Central memory CD8-positive, alpha-beta T cell (primary cell): Measurements from ENCODE around the gene ITPR2.
"Not testable (repeated sequence)": the region's sequence is repeated elsewhere in the genome, so short reads cannot be mapped to it uniquely, and the experiment has no call there.

ENCODE experiments used
- ATAC-seq: fragments of 150-1000 bp; cut with Tn5 transposase; replicated peaks from 2 replicates; pipeline ENCODE4 v1.10.0; 2022; ENCODE audit warnings: mild to moderate bottlenecking, moderate FRiP score, moderate number of reproducible peaks; ENCODE audit not compliant: poor library complexity, severe bottlenecking; ENCODE audit errors: extremely low read depth
- DNase-seq, 2 donors: peaks; one replicate each; pipeline ENCODE4 v3.0.0; 2021; ENCODE audit warnings: low spot score in 2 of 2
- H3K27ac Mint-ChIP-seq: one replicate; pipeline ENCODE4 v1.8.0; 2022; ENCODE audit warnings: low read depth, mild to moderate bottlenecking, moderate library complexity, mixed read lengths
- H3K27me3 Mint-ChIP-seq: one replicate; pipeline ENCODE4 v1.8.0; 2022; ENCODE audit warnings: mixed read lengths
- H3K36me3 Mint-ChIP-seq: one replicate; pipeline ENCODE4 v1.8.0; 2022; ENCODE audit warnings: mild to moderate bottlenecking, moderate library complexity, mixed read lengths; ENCODE audit not compliant: insufficient read depth
- H3K4me1 Mint-ChIP-seq: one replicate; pipeline ENCODE4 v1.8.0; 2022; ENCODE audit warnings: mixed read lengths
- H3K4me3 Mint-ChIP-seq: one replicate; pipeline ENCODE4 v1.8.0; 2022; ENCODE audit warnings: mild to moderate bottlenecking, moderate library complexity, mixed read lengths
- H3K9me3 Mint-ChIP-seq: one replicate; pipeline ENCODE4 v1.8.0; 2022; ENCODE audit warnings: mixed read lengths

Gene ITPR2

GRCh38 chr12:26736563-26737486 lies 96.2 kb downstream of the ITPR2 start:
- H3K27ac Mint-ChIP-seq, result no peak overlapping the region
- peaks cover 2% of the 10 kb centered on the region for H3K36me3 Mint-ChIP-seq
- no peaks in the 10 kb centered on the region for H3K27me3 Mint-ChIP-seq
- DNase-seq (no peak), ATAC-seq (no peak)
- H3K9me3 Mint-ChIP-seq, result peaks cover 11% of the 10 kb centered on the region
- H3K4me1 Mint-ChIP-seq, result peaks cover 43% of the 10 kb centered on the region
- no peak overlapping the region for H3K4me3 Mint-ChIP-seq

GRCh38 chr12:26735249-26735639 lies 97.8 kb downstream of the ITPR2 start:
- H3K27me3 Mint-ChIP-seq, result no peaks in the 10 kb centered on the region
- no peak overlapping the region for H3K4me3 Mint-ChIP-seq
- H3K36me3 Mint-ChIP-seq, result peaks cover 2% of the 10 kb centered on the region
- H3K9me3 Mint-ChIP-seq, result peaks cover 9% of the 10 kb centered on the region
- peaks cover 41% of the 10 kb centered on the region for H3K4me1 Mint-ChIP-seq
- DNase-seq, result no peak
- H3K27ac Mint-ChIP-seq, result no peak overlapping the region
- ATAC-seq, result no peak

GRCh38 chr12:26734510-26735248 lies 98.3 kb downstream of the ITPR2 start:
- peaks cover 2% of the 10 kb centered on the region for H3K36me3 Mint-ChIP-seq
- H3K27ac Mint-ChIP-seq, result no peak overlapping the region
- no peak overlapping the region for H3K4me3 Mint-ChIP-seq
- H3K27me3 Mint-ChIP-seq, result no peaks in the 10 kb centered on the region
- H3K4me1 Mint-ChIP-seq, result peaks cover 44% of the 10 kb centered on the region
- ATAC-seq, result no peak
- no peak for DNase-seq
- peaks cover 5% of the 10 kb centered on the region for H3K9me3 Mint-ChIP-seq

- H3K9me3 Mint-ChIP-seq, result no peaks in the 10 kb centered on the region
- ATAC-seq (peak; percentile 60), DNase-seq (no peak)
- H3K4me3 Mint-ChIP-seq, result no peak overlapping the region
- peaks cover 54% of the 10 kb centered on the region for H3K4me1 Mint-ChIP-seq
- H3K27ac Mint-ChIP-seq, result no peak overlapping the region
- H3K36me3 Mint-ChIP-seq, result peaks cover 2% of the 10 kb centered on the region
- H3K27me3 Mint-ChIP-seq, result no peaks in the 10 kb centered on the region
These were observed 100.7 kb downstream of the ITPR2 start for GRCh38 chr12:26732005-26732908.

- peaks cover 49% of the 10 kb centered on the region for H3K4me1 Mint-ChIP-seq
- no peak overlapping the region for H3K27ac Mint-ChIP-seq
These were observed 102.3 kb downstream of the ITPR2 start for GRCh38 chr12:26730481-26731350.

GRCh38 chr12:26729137-26729671 lies 103.8 kb downstream of the ITPR2 start:
- DNase-seq, H3K27ac Mint-ChIP-seq, H3K27me3 Mint-ChIP-seq, H3K36me3 Mint-ChIP-seq, ATAC-seq, H3K4me3 Mint-ChIP-seq, H3K9me3 Mint-ChIP-seq: not testable (repeated sequence)
- H3K4me1 Mint-ChIP-seq, result peaks cover 48% of the 10 kb centered on the region

More at GRCh38 chr12:26730481-26731350, 102.3 kb downstream of the ITPR2 start:
- no peak for DNase-seq
- Mint-ChIP-seq H3K36me3 (no peaks in the 10 kb centered on the region), H3K27me3 (no peaks in the 10 kb centered on the region), H3K4me3 (no peak overlapping the region), H3K9me3 (no peaks in the 10 kb centered on the region)
- no peak for ATAC-seq

GRCh38 chr12:26728205-26729050 lies 104.6 kb downstream of the ITPR2 start:
- no peak for ATAC-seq
- Mint-ChIP-seq H3K4me3 (no peak overlapping the region), H3K27me3 (no peaks in the 10 kb centered on the region), H3K4me1 (peaks cover 45% of the 10 kb centered on the region), H3K27ac (no peak overlapping the region), H3K9me3 (no peaks in the 10 kb centered on the region), H3K36me3 (no peaks in the 10 kb centered on the region)
- no peak for DNase-seq

- ATAC-seq (no peak), DNase-seq (no peak)
- Mint-ChIP-seq H3K27me3 (no peaks in the 10 kb centered on the region), H3K4me3 (no peak overlapping the region), H3K4me1 (peaks cover 41% of the 10 kb centered on the region), H3K9me3 (no peaks in the 10 kb centered on the region), H3K36me3 (no peaks in the 10 kb centered on the region), H3K27ac (no peak overlapping the region)
These were observed 105.4 kb downstream of the ITPR2 start for GRCh38 chr12:26727482-26728204.

GRCh38 chr12:26726956-26727355 lies 106.0 kb downstream of the ITPR2 start:
- no peak for ATAC-seq
- H3K27ac Mint-ChIP-seq, result no peak overlapping the region
- H3K27me3 Mint-ChIP-seq, result no peaks in the 10 kb centered on the region
- H3K36me3 Mint-ChIP-seq, result no peaks in the 10 kb centered on the region
- no peak overlapping the region for H3K4me3 Mint-ChIP-seq
- DNase-seq, result no peak
- H3K9me3 Mint-ChIP-seq, result no peaks in the 10 kb centered on the region
- peaks cover 34% of the 10 kb centered on the region for H3K4me1 Mint-ChIP-seq

- Mint-ChIP-seq H3K4me1 (peaks cover 26% of the 10 kb centered on the region), H3K36me3 (peaks cover 1% of the 10 kb centered on the region), H3K27ac (no peak overlapping the region), H3K4me3 (no peak overlapping the region), H3K27me3 (no peaks in the 10 kb centered on the region), H3K9me3 (no peaks in the 10 kb centered on the region)
- no peak for DNase-seq
- ATAC-seq, result no peak
These were observed 107.6 kb downstream of the ITPR2 start for GRCh38 chr12:26725276-26725916.
